IPS-15b (cell line): Measurements from ENCODE around the gene CGB1.

Experiments used
- H3K27me3 ChIP-seq: one replicate; pipeline ENCODE4 v1.6.1; 2013; ENCODE audit warnings: low read length; ENCODE audit not compliant: control insufficient read depth, insufficient read depth
- H3K36me3 ChIP-seq: one replicate; pipeline ENCODE4 v1.6.1; 2013; ENCODE audit warnings: low read length; ENCODE audit not compliant: control insufficient read depth, insufficient read depth
- H3K4me1 ChIP-seq: one replicate; pipeline ENCODE4 v1.6.1; 2013; ENCODE audit warnings: mild to moderate bottlenecking, low read length; ENCODE audit not compliant: control insufficient read depth, insufficient read depth
- H3K4me3 ChIP-seq: one replicate; pipeline ENCODE4 v1.5.1; 2013; ENCODE audit warnings: low read depth, low read length
- H3K9ac ChIP-seq: one replicate; pipeline ENCODE4 v1.6.1; 2013; ENCODE audit warnings: low read depth, mild to moderate bottlenecking, low read length
- H3K9me3 ChIP-seq: one replicate; pipeline ENCODE4 v1.6.1; 2013; ENCODE audit warnings: mild to moderate bottlenecking, low read length; ENCODE audit not compliant: control insufficient read depth, insufficient read depth

The CGB1 gene

DNA sequence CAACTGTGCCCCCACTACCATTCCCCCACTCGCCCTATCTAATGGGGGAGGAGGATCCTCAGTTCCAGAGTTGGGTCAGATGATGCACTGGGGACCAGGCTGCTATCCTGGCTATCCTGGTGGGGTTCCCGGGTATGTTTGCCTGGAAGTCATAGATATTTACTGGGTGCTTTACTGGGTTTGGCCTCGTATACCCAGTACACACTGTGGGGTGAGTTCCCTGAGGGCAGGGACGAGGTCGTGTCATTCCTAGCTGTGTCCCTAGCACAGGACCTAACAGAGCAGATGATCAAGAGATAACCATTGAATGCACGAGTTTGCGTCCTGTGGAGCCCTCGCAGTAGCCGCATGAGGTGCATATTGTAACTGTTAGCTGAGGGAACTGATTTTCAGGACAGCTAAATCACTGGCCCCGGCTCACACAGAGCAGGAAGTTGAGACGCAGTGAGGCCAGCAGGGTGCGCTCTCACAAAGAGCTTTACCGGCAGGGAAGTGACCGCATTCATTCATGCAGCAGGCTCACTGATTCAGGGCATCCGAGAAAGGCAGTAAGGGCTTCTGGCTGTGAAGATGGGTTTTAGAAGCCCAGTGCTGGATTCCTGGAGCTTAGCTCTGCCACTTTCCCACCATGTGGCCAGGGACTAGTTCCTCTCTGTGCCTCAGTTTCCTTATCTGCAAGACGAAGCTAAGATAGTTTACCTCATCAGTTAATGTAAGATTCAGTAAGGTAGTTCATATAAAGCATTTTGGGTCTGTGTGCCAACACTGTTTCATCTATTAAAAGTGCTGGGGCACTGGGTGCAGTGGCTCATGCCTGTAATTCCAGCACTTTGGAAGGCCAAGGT lies 37.0 kb downstream of the CGB1 start:
- H3K36me3 ChIP-seq = peaks cover 6% of the 10 kb centered on the region
- peaks cover 7% of the 10 kb centered on the region for H3K4me1 ChIP-seq
- H3K9ac ChIP-seq = no peak overlapping the region
- no peaks in the 10 kb centered on the region for H3K9me3 ChIP-seq
- H3K27me3 ChIP-seq = no peaks in the 10 kb centered on the region
- H3K4me3 ChIP-seq = no peak overlapping the region

DNA sequence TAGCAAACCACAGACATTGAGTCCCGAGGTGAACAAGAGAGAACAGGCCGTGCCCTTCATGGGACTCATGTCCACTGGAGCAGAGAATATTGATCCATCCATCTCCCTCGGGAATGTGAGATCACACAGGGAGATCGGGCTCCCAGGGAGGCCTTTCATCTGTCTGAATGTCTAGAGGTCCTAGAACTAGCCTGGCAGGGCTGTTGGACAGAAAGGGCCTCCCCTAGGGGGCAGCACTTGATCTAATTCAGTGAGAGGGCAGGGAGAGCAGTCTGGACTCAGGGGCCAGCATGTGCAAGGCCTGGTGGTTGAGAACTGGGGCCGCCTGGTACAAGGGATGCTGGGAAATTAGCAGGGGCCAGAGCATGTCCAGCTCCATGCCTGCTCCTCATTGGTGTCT lies 38.7 kb downstream of the CGB1 start:
- H3K4me1 ChIP-seq = peaks cover 7% of the 10 kb centered on the region
- H3K36me3 ChIP-seq = no peaks in the 10 kb centered on the region
- H3K4me3 ChIP-seq = no peak overlapping the region
- H3K9me3 ChIP-seq = no peaks in the 10 kb centered on the region
- no peak overlapping the region for H3K9ac ChIP-seq
- no peaks in the 10 kb centered on the region for H3K27me3 ChIP-seq

GRCh38 chr19:48994035-48994386 lies 42.7 kb downstream of the CGB1 start:
- Histone ChIP-seq H3K36me3 (peaks cover 13% of the 10 kb centered on the region), H3K27me3 (no peaks in the 10 kb centered on the region), H3K9me3 (no peaks in the 10 kb centered on the region), H3K9ac (peak overlapping the region; percentile 16), H3K4me3 (peak overlapping the region; percentile 91), H3K4me1 (peaks cover 5% of the 10 kb centered on the region)

- H3K27me3 ChIP-seq = no peaks in the 10 kb centered on the region
- H3K9me3 ChIP-seq = no peaks in the 10 kb centered on the region
- H3K4me1 ChIP-seq = peaks cover 5% of the 10 kb centered on the region
- H3K36me3 ChIP-seq = peaks cover 19% of the 10 kb centered on the region
- peak within 1 kb of the TSS; percentile 92 for H3K9ac ChIP-seq
- peak within 1 kb of the TSS; percentile 94 for H3K4me3 ChIP-seq
Observed at GRCh38 chr19:48993175-48994034, 43.3 kb downstream of the CGB1 start, which contains the start of the genes GYS1 and RUVBL2. GYS1 (minus strand) TSS chr19:48993309; CDS start chr19:48993112, 197 bp downstream. RUVBL2 (plus strand) TSS chr19:48993887; CDS start chr19:48993912, 25 bp downstream.

GRCh38 chr19:48992581-48993174 lies 44.0 kb downstream of the CGB1 start:
- H3K36me3 ChIP-seq = peaks cover 23% of the 10 kb centered on the region
- H3K4me1 ChIP-seq = peaks cover 2% of the 10 kb centered on the region
- no peaks in the 10 kb centered on the region for H3K27me3 ChIP-seq
- H3K9me3 ChIP-seq = no peaks in the 10 kb centered on the region
- peak overlapping the region; percentile 94 for H3K4me3 ChIP-seq
- H3K9ac ChIP-seq = peak overlapping the region; percentile 92

GRCh38 chr19:48991873-48992580 lies 44.7 kb downstream of the CGB1 start:
- peaks cover 2% of the 10 kb centered on the region for H3K4me1 ChIP-seq

GRCh38 chr19:48991011-48991609 lies 45.6 kb downstream of the CGB1 start:
- no peaks in the 10 kb centered on the region for H3K9me3 ChIP-seq
- no peak overlapping the region for H3K4me3 ChIP-seq
- H3K27me3 ChIP-seq = no peaks in the 10 kb centered on the region
- H3K4me1 ChIP-seq = peaks cover 2% of the 10 kb centered on the region
- H3K9ac ChIP-seq = no peak overlapping the region
- peaks cover 29% of the 10 kb centered on the region for H3K36me3 ChIP-seq

More at GRCh38 chr19:48991873-48992580, 44.7 kb downstream of the CGB1 start:
- Histone ChIP-seq H3K9me3 (no peaks in the 10 kb centered on the region), H3K4me3 (peak overlapping the region; percentile 94), H3K36me3 (peaks cover 25% of the 10 kb centered on the region), H3K9ac (peak overlapping the region; percentile 92), H3K27me3 (no peaks in the 10 kb centered on the region)

- no peak overlapping the region for H3K4me3 ChIP-seq
- peaks cover 2% of the 10 kb centered on the region for H3K4me1 ChIP-seq
- no peak overlapping the region for H3K9ac ChIP-seq
Observed at GRCh38 chr19:48990400-48990799, 46.3 kb downstream of the CGB1 start.

DNA sequence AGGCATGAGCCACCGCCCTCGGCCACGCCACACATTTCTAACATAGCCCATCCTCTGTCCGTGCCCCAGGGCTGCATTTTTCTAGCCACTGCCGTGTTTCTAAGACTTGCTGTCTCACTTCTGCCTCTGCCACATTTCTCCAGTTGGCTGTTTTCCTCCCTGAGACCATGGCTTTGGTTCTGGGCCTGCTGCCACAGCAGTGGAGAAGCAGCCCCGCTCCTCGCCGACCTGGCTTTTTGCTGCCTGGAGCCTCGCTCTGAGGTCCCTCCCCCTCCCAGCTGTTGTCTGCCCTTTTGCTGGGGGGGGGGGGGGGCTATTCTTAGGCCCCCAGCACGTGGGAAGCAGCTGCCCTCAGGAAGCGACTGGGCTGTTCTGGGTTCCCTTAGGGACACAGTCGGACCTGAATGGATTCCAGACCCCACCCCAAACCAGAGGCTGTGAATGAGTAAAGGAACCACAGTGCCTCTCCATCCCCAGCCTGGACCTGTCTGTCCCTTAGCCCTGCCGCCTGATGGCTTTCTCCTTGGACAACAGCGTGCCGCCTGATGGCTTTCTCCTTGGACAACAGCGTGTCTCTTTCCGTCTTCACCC lies 46.9 kb downstream of the CGB1 start:
- Histone ChIP-seq H3K4me1 (no peaks in the 10 kb centered on the region), H3K4me3 (no peak overlapping the region), H3K27me3 (no peaks in the 10 kb centered on the region), H3K9ac (no peak overlapping the region), H3K9me3 (no peaks in the 10 kb centered on the region), H3K36me3 (peaks cover 41% of the 10 kb centered on the region)

More at GRCh38 chr19:48990400-48990799, 46.3 kb downstream of the CGB1 start:
- Histone ChIP-seq H3K36me3 (peaks cover 35% of the 10 kb centered on the region), H3K9me3 (no peaks in the 10 kb centered on the region), H3K27me3 (no peaks in the 10 kb centered on the region)

DNA sequence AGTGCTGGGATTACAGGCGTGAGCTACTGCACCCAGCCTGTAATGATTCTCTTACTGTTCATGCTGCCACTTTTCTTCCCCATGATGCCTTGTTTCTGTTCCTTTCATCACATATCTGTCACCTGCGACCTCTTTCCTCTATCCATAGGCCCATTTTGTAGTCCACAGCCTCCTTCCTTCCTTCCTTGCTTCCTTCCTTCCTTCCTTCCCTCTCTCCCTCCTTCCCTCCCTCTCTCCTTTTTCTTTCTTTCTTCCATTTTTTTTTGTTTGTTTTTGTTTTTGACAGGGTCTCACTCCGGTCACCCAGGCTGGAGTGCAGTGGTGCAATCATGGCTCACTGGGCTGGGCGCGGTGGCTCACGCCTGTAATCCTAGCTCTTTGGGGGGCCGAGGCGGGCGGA lies 47.8 kb downstream of the CGB1 start:
- H3K36me3 ChIP-seq = peaks cover 41% of the 10 kb centered on the region
- no peaks in the 10 kb centered on the region for H3K4me1 ChIP-seq
- no peak overlapping the region for H3K4me3 ChIP-seq
- no peak overlapping the region for H3K9ac ChIP-seq
- no peaks in the 10 kb centered on the region for H3K9me3 ChIP-seq
- H3K27me3 ChIP-seq = no peaks in the 10 kb centered on the region
